ENCODE results near the gene HS3ST3B1. TPM values are rescaled to one million over a fixed set of nuclear protein-coding genes. Genes with fewer than 3 reads are reported as not detected.

Gene HS3ST3B1
- total and polyA plus RNA-seq, 2 experiments from 2014 or later = 8.1 to 17.7 TPM

DNA sequence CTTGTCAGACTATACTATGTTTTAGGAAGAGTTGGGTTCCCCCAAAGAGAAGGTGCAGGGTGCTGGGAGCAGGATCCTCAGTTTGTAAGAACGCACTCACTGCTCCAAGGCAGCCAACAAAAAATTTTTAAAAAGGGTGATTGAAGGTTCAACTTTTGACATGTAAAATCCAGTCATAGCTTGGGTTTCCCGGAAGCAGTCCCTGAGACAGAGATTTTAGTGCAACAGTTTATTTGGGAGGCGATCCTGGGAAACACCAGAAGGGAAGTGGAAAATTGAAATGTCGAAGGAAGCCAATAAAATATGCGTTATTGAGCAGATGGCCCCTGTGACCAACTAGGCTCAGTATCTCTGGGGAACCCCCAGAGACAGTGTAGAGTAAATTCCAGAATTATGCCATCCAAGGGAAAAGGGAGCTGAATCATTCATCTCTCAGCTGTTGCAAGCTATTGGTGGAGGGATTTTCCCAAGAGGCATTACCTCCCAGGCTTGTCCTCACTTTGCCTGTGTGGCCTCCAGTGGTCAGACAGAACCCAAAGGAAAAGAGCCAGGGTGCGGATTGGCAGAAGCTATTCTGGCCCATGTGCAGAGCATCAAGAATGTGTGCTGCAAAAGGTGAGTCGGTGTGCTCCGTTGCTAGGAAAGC, 72.9 kb downstream of the HS3ST3B1 start:
- ATAC-seq = no peak
- Mint-ChIP-seq H3K36me3 (ENCODE audit: low read depth) (no peaks in the 10 kb centered on the region), H3K4me3 (no peak overlapping the region), H3K27ac (no peak overlapping the region), H3K27me3 (ENCODE audit: insufficient read depth, low read depth, poor library complexity) (no peaks in the 10 kb centered on the region), H3K9me3 (no peaks in the 10 kb centered on the region), H3K4me1 (peaks cover 13% of the 10 kb centered on the region)
- Histone ChIP-seq H3K4me2 (no peak overlapping the region), H3K4me3 (no peak overlapping the region), H3K4me1 (ENCODE audit: insufficient read depth) (peaks cover 13% of the 10 kb centered on the region), H3K27ac (ENCODE audit: low read depth) (0 out of 2 replicates have a peak overlapping the region, but pooled peaks have one; percentile 18), H3K36me3 (ENCODE audit: insufficient read depth) (no peaks in the 10 kb centered on the region), H2AFZ (peak overlapping the region; percentile 86; the same call in 1 of the 2 replicates), H3F3A (replicated peaks; ENCODE audit: low read depth) (no peaks in the 10 kb centered on the region), H3K9me2 (ENCODE audit: insufficient read depth) (no peaks in the 10 kb centered on the region), H4K20me1 (replicated peaks; ENCODE audit: insufficient read depth) (no peaks in the 10 kb centered on the region), H3K27me3 (ENCODE audit: insufficient read depth) (no peaks in the 10 kb centered on the region), H3K79me2 (replicated peaks; ENCODE audit: insufficient read depth) (no peaks in the 10 kb centered on the region)
- no peak for DNase-seq (ENCODE audit: low spot score)
- TF ChIP-seq, protein P1, sequence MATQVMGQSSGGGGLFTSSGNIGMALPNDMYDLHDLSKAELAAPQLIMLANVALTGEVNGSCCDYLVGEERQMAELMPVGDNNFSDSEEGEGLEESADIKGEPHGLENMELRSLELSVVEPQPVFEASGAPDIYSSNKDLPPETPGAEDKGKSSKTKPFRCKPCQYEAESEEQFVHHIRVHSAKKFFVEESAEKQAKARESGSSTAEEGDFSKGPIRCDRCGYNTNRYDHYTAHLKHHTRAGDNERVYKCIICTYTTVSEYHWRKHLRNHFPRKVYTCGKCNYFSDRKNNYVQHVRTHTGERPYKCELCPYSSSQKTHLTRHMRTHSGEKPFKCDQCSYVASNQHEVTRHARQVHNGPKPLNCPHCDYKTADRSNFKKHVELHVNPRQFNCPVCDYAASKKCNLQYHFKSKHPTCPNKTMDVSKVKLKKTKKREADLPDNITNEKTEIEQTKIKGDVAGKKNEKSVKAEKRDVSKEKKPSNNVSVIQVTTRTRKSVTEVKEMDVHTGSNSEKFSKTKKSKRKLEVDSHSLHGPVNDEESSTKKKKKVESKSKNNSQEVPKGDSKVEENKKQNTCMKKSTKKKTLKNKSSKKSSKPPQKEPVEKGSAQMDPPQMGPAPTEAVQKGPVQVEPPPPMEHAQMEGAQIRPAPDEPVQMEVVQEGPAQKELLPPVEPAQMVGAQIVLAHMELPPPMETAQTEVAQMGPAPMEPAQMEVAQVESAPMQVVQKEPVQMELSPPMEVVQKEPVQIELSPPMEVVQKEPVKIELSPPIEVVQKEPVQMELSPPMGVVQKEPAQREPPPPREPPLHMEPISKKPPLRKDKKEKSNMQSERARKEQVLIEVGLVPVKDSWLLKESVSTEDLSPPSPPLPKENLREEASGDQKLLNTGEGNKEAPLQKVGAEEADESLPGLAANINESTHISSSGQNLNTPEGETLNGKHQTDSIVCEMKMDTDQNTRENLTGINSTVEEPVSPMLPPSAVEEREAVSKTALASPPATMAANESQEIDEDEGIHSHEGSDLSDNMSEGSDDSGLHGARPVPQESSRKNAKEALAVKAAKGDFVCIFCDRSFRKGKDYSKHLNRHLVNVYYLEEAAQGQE (IDR thresholded peaks at IDR 0.05; ENCODE audit: unreplicated experiment) = no peak
- TF ChIP-seq, protein P2, sequence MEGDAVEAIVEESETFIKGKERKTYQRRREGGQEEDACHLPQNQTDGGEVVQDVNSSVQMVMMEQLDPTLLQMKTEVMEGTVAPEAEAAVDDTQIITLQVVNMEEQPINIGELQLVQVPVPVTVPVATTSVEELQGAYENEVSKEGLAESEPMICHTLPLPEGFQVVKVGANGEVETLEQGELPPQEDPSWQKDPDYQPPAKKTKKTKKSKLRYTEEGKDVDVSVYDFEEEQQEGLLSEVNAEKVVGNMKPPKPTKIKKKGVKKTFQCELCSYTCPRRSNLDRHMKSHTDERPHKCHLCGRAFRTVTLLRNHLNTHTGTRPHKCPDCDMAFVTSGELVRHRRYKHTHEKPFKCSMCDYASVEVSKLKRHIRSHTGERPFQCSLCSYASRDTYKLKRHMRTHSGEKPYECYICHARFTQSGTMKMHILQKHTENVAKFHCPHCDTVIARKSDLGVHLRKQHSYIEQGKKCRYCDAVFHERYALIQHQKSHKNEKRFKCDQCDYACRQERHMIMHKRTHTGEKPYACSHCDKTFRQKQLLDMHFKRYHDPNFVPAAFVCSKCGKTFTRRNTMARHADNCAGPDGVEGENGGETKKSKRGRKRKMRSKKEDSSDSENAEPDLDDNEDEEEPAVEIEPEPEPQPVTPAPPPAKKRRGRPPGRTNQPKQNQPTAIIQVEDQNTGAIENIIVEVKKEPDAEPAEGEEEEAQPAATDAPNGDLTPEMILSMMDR (conservative IDR thresholded peaks at IDR 0.05; ENCODE audit: low read depth in 2 of 2) = no peak
- TF ChIP-seq, protein P3, sequence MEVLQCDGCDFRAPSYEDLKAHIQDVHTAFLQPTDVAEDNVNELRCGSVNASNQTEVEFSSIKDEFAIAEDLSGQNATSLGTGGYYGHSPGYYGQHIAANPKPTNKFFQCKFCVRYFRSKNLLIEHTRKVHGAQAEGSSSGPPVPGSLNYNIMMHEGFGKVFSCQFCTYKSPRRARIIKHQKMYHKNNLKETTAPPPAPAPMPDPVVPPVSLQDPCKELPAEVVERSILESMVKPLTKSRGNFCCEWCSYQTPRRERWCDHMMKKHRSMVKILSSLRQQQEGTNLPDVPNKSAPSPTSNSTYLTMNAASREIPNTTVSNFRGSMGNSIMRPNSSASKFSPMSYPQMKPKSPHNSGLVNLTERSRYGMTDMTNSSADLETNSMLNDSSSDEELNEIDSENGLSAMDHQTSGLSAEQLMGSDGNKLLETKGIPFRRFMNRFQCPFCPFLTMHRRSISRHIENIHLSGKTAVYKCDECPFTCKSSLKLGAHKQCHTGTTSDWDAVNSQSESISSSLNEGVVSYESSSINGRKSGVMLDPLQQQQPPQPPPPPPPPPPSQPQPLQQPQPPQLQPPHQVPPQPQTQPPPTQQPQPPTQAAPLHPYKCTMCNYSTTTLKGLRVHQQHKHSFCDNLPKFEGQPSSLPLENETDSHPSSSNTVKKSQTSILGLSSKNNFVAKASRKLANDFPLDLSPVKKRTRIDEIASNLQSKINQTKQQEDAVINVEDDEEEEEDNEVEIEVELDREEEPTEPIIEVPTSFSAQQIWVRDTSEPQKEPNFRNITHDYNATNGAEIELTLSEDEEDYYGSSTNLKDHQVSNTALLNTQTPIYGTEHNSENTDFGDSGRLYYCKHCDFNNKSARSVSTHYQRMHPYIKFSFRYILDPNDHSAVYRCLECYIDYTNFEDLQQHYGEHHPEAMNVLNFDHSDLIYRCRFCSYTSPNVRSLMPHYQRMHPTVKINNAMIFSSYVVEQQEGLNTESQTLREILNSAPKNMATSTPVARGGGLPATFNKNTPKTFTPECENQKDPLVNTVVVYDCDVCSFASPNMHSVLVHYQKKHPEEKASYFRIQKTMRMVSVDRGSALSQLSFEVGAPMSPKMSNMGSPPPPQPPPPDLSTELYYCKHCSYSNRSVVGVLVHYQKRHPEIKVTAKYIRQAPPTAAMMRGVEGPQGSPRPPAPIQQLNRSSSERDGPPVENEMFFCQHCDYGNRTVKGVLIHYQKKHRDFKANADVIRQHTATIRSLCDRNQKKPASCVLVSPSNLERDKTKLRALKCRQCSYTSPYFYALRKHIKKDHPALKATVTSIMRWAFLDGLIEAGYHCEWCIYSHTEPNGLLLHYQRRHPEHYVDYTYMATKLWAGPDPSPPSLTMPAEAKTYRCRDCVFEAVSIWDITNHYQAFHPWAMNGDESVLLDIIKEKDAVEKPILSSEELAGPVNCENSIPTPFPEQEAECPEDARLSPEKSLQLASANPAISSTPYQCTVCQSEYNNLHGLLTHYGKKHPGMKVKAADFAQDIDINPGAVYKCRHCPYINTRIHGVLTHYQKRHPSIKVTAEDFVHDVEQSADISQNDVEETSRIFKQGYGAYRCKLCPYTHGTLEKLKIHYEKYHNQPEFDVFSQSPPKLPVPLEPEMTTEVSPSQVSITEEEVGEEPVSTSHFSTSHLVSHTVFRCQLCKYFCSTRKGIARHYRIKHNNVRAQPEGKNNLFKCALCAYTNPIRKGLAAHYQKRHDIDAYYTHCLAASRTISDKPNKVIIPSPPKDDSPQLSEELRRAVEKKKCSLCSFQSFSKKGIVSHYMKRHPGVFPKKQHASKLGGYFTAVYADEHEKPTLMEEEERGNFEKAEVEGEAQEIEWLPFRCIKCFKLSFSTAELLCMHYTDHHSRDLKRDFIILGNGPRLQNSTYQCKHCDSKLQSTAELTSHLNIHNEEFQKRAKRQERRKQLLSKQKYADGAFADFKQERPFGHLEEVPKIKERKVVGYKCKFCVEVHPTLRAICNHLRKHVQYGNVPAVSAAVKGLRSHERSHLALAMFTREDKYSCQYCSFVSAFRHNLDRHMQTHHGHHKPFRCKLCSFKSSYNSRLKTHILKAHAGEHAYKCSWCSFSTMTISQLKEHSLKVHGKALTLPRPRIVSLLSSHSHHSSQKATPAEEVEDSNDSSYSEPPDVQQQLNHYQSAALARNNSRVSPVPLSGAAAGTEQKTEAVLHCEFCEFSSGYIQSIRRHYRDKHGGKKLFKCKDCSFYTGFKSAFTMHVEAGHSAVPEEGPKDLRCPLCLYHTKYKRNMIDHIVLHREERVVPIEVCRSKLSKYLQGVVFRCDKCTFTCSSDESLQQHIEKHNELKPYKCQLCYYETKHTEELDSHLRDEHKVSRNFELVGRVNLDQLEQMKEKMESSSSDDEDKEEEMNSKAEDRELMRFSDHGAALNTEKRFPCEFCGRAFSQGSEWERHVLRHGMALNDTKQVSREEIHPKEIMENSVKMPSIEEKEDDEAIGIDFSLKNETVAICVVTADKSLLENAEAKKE (CRISPR knock-in tag; IDR thresholded peaks at IDR 0.05) = no peak
